Epithelial cell of proximal tubule (primary cell): ENCODE measurements around the gene SMOC2. TPM values are rescaled to one million over a fixed set of nuclear protein-coding genes. Genes with fewer than 3 reads are reported as not detected.

Experiments
- DNase-seq: peaks from one replicate; pipeline ENCODE4 v3.0.0-alpha.2; 2011; ENCODE audit warnings: low read depth
- H3K4me3 ChIP-seq: 2 replicates; pipeline ENCODE4 v1.5.1; 2011; ENCODE audit warnings: low read depth, mild to moderate bottlenecking, low read length
- CTCF ChIP-seq: conservative IDR thresholded peaks from 2 replicates; pipeline ENCODE4 v1.5.1; 2012; ENCODE audit warnings: low read depth, mild to moderate bottlenecking, low read length
- total RNA-seq: library from RNA; depleted of rRNA; stranded (reverse); fragments of >200 nt; gene quantifications from 2 replicates; pipeline ENCODE4 v1.2.3, GENCODE V29; 2015

Gene SMOC2
- total RNA-seq, 1 donor from 2014 or later = 0.35 TPM

GRCh38 chr6:168540713-168541291 lies 99.8 kb downstream of the SMOC2 start:
- DNase-seq = no peak
- H3K4me3 ChIP-seq = no peak overlapping the region
- TF ChIP-seq CTCF = no peak

- DNase-seq = no peak
- TF ChIP-seq CTCF = no peak
- no peak overlapping the region for H3K4me3 ChIP-seq
These were observed 100.3 kb downstream of the SMOC2 start for GRCh38 chr6:168541307-168541706.

- TF ChIP-seq CTCF = no peak
- no peak for DNase-seq
- H3K4me3 ChIP-seq = no peak overlapping the region
These were observed 101.3 kb downstream of the SMOC2 start for GRCh38 chr6:168542301-168542700.

- no peak for DNase-seq
- H3K4me3 ChIP-seq = no peak overlapping the region
- TF ChIP-seq CTCF = no peak
These were observed 104.4 kb downstream of the SMOC2 start for GRCh38 chr6:168545428-168545827.

- no peak for DNase-seq
- TF ChIP-seq CTCF = no peak
- no peak overlapping the region for H3K4me3 ChIP-seq
These were observed 105.2 kb downstream of the SMOC2 start for GRCh38 chr6:168546151-168546550.

GRCh38 chr6:168546730-168547129 lies 105.7 kb downstream of the SMOC2 start:
- no peak overlapping the region for H3K4me3 ChIP-seq
- no peak for DNase-seq
- no peak for TF ChIP-seq CTCF

GRCh38 chr6:168550326-168550725 lies 109.3 kb downstream of the SMOC2 start:
- no peak overlapping the region for H3K4me3 ChIP-seq
- no peak for TF ChIP-seq CTCF
- DNase-seq = no peak
